PC-3 (cell line): Measurements from ENCODE around the gene RAB8A. TPM values are rescaled to one million over a fixed set of nuclear protein-coding genes. Genes with fewer than 3 reads are reported as not detected.

ENCODE experiments used
- ATAC-seq: fragments of 200-7000 bp; cut with Tn5 transposase; 2 replicates; pipeline ENCODE4 v1.9.1; 2020; ENCODE audit warnings: mild to moderate bottlenecking, moderate library complexity
- BruUV-seq: library from RNA; stranded (reverse); fragments of 400-500 nt; replicated peaks from 2 replicates; lab custom pipeline; 2021; lab: Mats Ljungman, UMichigan
- CTCF ChIA-PET: fragments of 300-600 bp; sonication (Branson Sonifier 250); formaldehyde crosslinking; loops from one replicate; lab custom pipeline; 2022; ENCODE audit warnings: antibody characterized with exemption; lab: Charles Lee
- POLR2A ChIA-PET: fragments of 300-600 bp; sonication (Branson Sonifier 250); formaldehyde crosslinking; loops from one replicate; lab custom pipeline; 2022; ENCODE audit warnings: antibody characterized with exemption; ENCODE audit not compliant: unreplicated experiment; lab: Charles Lee
- DNase-seq: peaks from one replicate; pipeline ENCODE4 v3.0.0-alpha.2; 2015
- H2AFZ ChIP-seq: fragments of 300-600 bp; sonication (generic); 2 replicates; pipeline ENCODE4 v1.6.0; 2016; ENCODE audit warnings: antibody characterized with exemption, low read length
- H3F3A ChIP-seq: fragments of 300-600 bp; sonication (generic); one replicate; pipeline ENCODE4 v1.6.0; 2017; ENCODE audit warnings: antibody characterized with exemption, low read length, control low read depth, mild to moderate bottlenecking; ENCODE audit not compliant: unreplicated experiment
- H3K27ac ChIP-seq: fragments of 300-600 bp; sonication (generic); 2 replicates; pipeline ENCODE4 v1.5.1; 2016; ENCODE audit warnings: mild to moderate bottlenecking, low read length
- H3K27me3 ChIP-seq: fragments of 300-600 bp; sonication (generic); 2 replicates; pipeline ENCODE4 v1.6.1; 2016; ENCODE audit warnings: low read length, mixed read lengths
- H3K36me3 ChIP-seq: fragments of 300-600 bp; sonication (generic); 2 replicates; pipeline ENCODE4 v1.6.1; 2016; ENCODE audit warnings: low read depth, mixed run types, low read length, mixed read lengths
- H3K4me1 ChIP-seq: fragments of 300-600 bp; sonication (generic); 2 replicates; pipeline ENCODE4 v1.5.1; 2016; ENCODE audit warnings: low read length; ENCODE audit not compliant: insufficient read depth
- H3K4me2 ChIP-seq: fragments of 300-600 bp; sonication (generic); 2 replicates; pipeline ENCODE4 v1.6.0; 2016; ENCODE audit warnings: low read length
- H3K4me3 ChIP-seq: fragments of 300-600 bp; sonication (generic); 2 replicates; pipeline ENCODE4 v1.5.1; 2016; ENCODE audit warnings: mild to moderate bottlenecking, low read length, mixed read lengths
- H3K79me2 ChIP-seq: fragments of 300-600 bp; sonication (generic); 2 replicates; pipeline ENCODE4 v1.6.1; 2017; ENCODE audit warnings: low read length, mixed read lengths
- H3K9ac ChIP-seq: fragments of 300-600 bp; sonication (generic); 2 replicates; pipeline ENCODE4 v1.6.0; 2016; ENCODE audit warnings: mild to moderate bottlenecking, low read length
- H3K9me2 ChIP-seq: fragments of 300-600 bp; sonication (generic); replicated peaks from 2 replicates; pipeline ENCODE4 v1.6.1; 2016; ENCODE audit warnings: mixed run types, low read length, mixed read lengths
- H3K9me3 ChIP-seq: fragments of 300-600 bp; sonication (generic); 2 replicates; pipeline ENCODE4 v1.6.1; 2016; ENCODE audit warnings: low read length, mixed read lengths
- H4K20me1 ChIP-seq: fragments of 300-600 bp; sonication (generic); 2 replicates; pipeline ENCODE4 v1.6.1; 2016; ENCODE audit warnings: low read length, mixed read lengths
- CTCF ChIP-seq: fragments of 300-600 bp; sonication (generic); conservative IDR thresholded peaks from 2 replicates; pipeline ENCODE4 v1.5.1; 2017; ENCODE audit warnings: antibody characterized with exemption, low read depth, mild to moderate bottlenecking, low read length
- EZH2 ChIP-seq: fragments of 300-600 bp; sonication (generic); IDR thresholded peaks from one replicate; pipeline ENCODE4 v1.6.1; 2017; ENCODE audit warnings: antibody characterized with exemption, mild to moderate bottlenecking, low read length; ENCODE audit not compliant: unreplicated experiment
- EZH2phosphoT487 ChIP-seq: fragments of 300-600 bp; sonication (generic); IDR thresholded peaks from 2 replicates; pipeline ENCODE4 v1.6.1; 2018; ENCODE audit warnings: mild to moderate bottlenecking, antibody characterized with exemption, low read length, borderline replicate concordance
- intact Hi-C: fragments of 100-400 bp; cut with micrococcal nuclease; formaldehyde crosslinking; loops from 2 replicates; pipeline ENCODE4 v1.9.0; 2023
- total RNA-seq: library from RNA; depleted of rRNA; stranded (reverse); fragments of >200 nt; gene quantifications from 2 replicates; pipeline ENCODE4 v1.2.3, GENCODE V29; 2014

Gene RAB8A
- total RNA-seq, 1 experiment from 2014 or later, result 94.5 TPM

- Histone ChIP-seq H3K36me3 (no peaks in the 10 kb centered on the region), H3K9me2 (no peaks in the 10 kb centered on the region), H3K4me3 (peak within 1 kb of the TSS; percentile 60), H3K9me3 (no peaks in the 10 kb centered on the region), H2AFZ (0 out of 2 replicates have a peak within 1 kb of the TSS, but pooled peaks have one; percentile 14), H3K4me1 (peaks cover 13% of the 10 kb centered on the region), H3K4me2 (peak within 1 kb of the TSS; percentile 82), H3K27me3 (no peaks in the 10 kb centered on the region), H4K20me1 (no peaks in the 10 kb centered on the region), H3F3A (no peaks in the 10 kb centered on the region), H3K9ac (peak within 1 kb of the TSS; percentile 89), H3K27ac (peak within 1 kb of the TSS; percentile 91), H3K79me2 (peaks cover 7% of the 10 kb centered on the region)
- ATAC-seq (peak; percentile 88), DNase-seq (peak; percentile 93)
- BruUV-seq, result TSS peak; percentile 78
- intact Hi-C loops, result no loop called here
- no peak for TF ChIP-seq CTCF
- TF ChIP-seq EZH2phosphoT487, result no peak
- no peak for TF ChIP-seq EZH2
- ChIA-PET POLR2A (interaction anchor here (0.5 to 1.0 kb wide), 3 partner anchors 38 to 306 kb away, joined by 3 to 4 read pairs (median 3); no protein-coding TSS in a partner anchor), CTCF (no interaction called here)
Observed at GRCh38 chr19:16143399-16144215, 31.9 kb downstream of the RAB8A start, which contains the start of gene HSH2D. TSS of gene HSH2D (plus strand) at chr19:16143685. CDS start at chr19:16148751, 5,066 bp downstream.

GRCh38 chr19:16144216-16144581 lies 32.5 kb downstream of the RAB8A start:
- intact Hi-C loops, result no loop called here
- Histone ChIP-seq H3K4me1 (peaks cover 13% of the 10 kb centered on the region), H4K20me1 (no peaks in the 10 kb centered on the region), H3K9me2 (no peaks in the 10 kb centered on the region), H3K4me2 (peak overlapping the region; percentile 82), H3K9ac (peak overlapping the region; percentile 89), H3F3A (no peaks in the 10 kb centered on the region), H2AFZ (no peak overlapping the region), H3K27ac (peak overlapping the region; percentile 91), H3K9me3 (no peaks in the 10 kb centered on the region), H3K4me3 (peak overlapping the region; percentile 60), H3K36me3 (no peaks in the 10 kb centered on the region), H3K27me3 (no peaks in the 10 kb centered on the region), H3K79me2 (peaks cover 7% of the 10 kb centered on the region)
- POLR2A ChIA-PET, result interaction anchor here (0.5 kb wide), 1 partner anchor 38 kb away, joined by 3 read pairs; no protein-coding TSS in a partner anchor
- TF ChIP-seq EZH2, result no peak
- TF ChIP-seq EZH2phosphoT487, result no peak
- no peak for TF ChIP-seq CTCF
- no peak for DNase-seq
- no peak for ATAC-seq
- no TSS peak for BruUV-seq
- CTCF ChIA-PET, result no interaction called here

GRCh38 chr19:16146112-16146511 lies 34.4 kb downstream of the RAB8A start:
- no peak overlapping the region for H3K4me2 ChIP-seq
- H4K20me1 ChIP-seq, result no peaks in the 10 kb centered on the region
- no peaks in the 10 kb centered on the region for H3K36me3 ChIP-seq
- no peaks in the 10 kb centered on the region for H3K9me3 ChIP-seq
- intact Hi-C loops, result no loop called here
- H3K4me3 ChIP-seq, result no peak overlapping the region
- peaks cover 13% of the 10 kb centered on the region for H3K4me1 ChIP-seq
- no peak for TF ChIP-seq EZH2phosphoT487
- no peak for TF ChIP-seq CTCF
- no peak for TF ChIP-seq EZH2
- ChIA-PET CTCF (no interaction called here), POLR2A (no interaction called here)
- no peak overlapping the region for H2AFZ ChIP-seq
- H3K9me2 ChIP-seq, result no peaks in the 10 kb centered on the region
- no peaks in the 10 kb centered on the region for H3K27me3 ChIP-seq
- ATAC-seq (no peak), DNase-seq (no peak)
- no TSS peak for BruUV-seq
- H3F3A ChIP-seq, result no peaks in the 10 kb centered on the region
- H3K9ac ChIP-seq, result no peak overlapping the region
- peaks cover 7% of the 10 kb centered on the region for H3K79me2 ChIP-seq
- H3K27ac ChIP-seq, result no peak overlapping the region
